Ovary (tissue), 9 donors: Measurements from ENCODE around the gene LARGE1. TPM values are rescaled to one million over a fixed set of nuclear protein-coding genes. Genes with fewer than 3 reads are reported as not detected.

ENCODE experiments used
- DNase-seq, 5 donors: peaks; one replicate each; pipeline ENCODE4 v3.0.0-alpha.2; 2019 to 2020
- H3K27ac ChIP-seq, 2 donors: fragments of 200-600 bp; one replicate each; pipeline versions ENCODE4 v1.5.1 to v1.8.0; 2019 to 2022
- H3K27me3 ChIP-seq: fragments of 200-600 bp; one replicate; pipeline ENCODE4 v1.8.0; 2022
- H3K36me3 ChIP-seq: fragments of 200-600 bp; sonication (generic); one replicate; pipeline ENCODE4 v1.5.1; 2019
- H3K4me1 ChIP-seq: one replicate; pipeline ENCODE4 v1.8.1; 2013; ENCODE audit warnings: mild to moderate bottlenecking, moderate library complexity; ENCODE audit not compliant: insufficient read depth
- H3K4me3 ChIP-seq: fragments of 200-600 bp; sonication (generic); one replicate; pipeline ENCODE4 v1.5.1; 2017
- H3K9me3 ChIP-seq, 2 donors: fragments of 200-600 bp in 1 of 2; sonication (generic) in 1 of 2; one replicate each; pipeline versions ENCODE4 v1.5.1 to v1.8.1; 2013 to 2019; ENCODE audit warnings: mild to moderate bottlenecking in 1 of 2, moderate library complexity in 1 of 2
- CTCF ChIP-seq, 3 donors: fragments of 450-650 bp in 2 of 3; fragments of 200-600 bp in 1 of 3; IDR thresholded peaks; one replicate each; pipeline versions ENCODE4 v1.5.1 to v1.8.0; 2016 to 2022; ENCODE audit warnings: antibody characterized with exemption in 3 of 3, mild to moderate bottlenecking in 1 of 3
- EP300 ChIP-seq: sonication (generic); formaldehyde crosslinking; IDR thresholded peaks from one replicate; pipeline ENCODE4 v1.6.1; 2017; ENCODE audit warnings: antibody characterized with exemption
- POLR2A ChIP-seq: fragments of 450-650 bp; IDR thresholded peaks from one replicate; pipeline ENCODE4 v1.6.1; 2017; ENCODE audit warnings: antibody characterized with exemption, mild to moderate bottlenecking, moderate library complexity
- WGBS, 3 donors: extraction: QIAGEN DNeasy Blood & Tissue Kit in 1 of 3; methylation state at CpG; one replicate each; pipeline versions ENCODE4 v1.1.5 to v1.1.7; 2013 to 2017; 5-methylcytosine and 5-hydroxymethylcytosine counted together
- intact Hi-C, 4 donors: fragments of 100-400 bp; cut with DNase I; formaldehyde crosslinking; loops; one replicate each; pipeline versions ENCODE4 v1.11.0 to v1.15.1; 2022 to 2023
- polyA plus RNA-seq, 2 donors: library from polyadenylated mRNA; stranded (reverse); fragments of 200-250 nt in 1 of 2; fragments of 350-450 nt in 1 of 2; fragmentation: Illumina TruSeq in 1 of 2; extraction: RNeasy Lipid Tissue Mini Kit (QIAGEN cat#74804) in 1 of 2; gene quantifications; one replicate each; pipeline ENCODE4 v1.2.3, GENCODE V29; 2013 to 2014
- total RNA-seq, 7 donors: library from RNA; depleted of rRNA in 2 of 7; stranded (reverse); fragments of >200 nt in 2 of 7; fragmentation: NEBNext Ultra II Directional in 3 of 7; extraction: Animal tissue kit (Norgen Biotek cat#: 25700) in 3 of 7; gene quantifications; one replicate each; pipeline versions ENCODE4 v1.1.0 to v1.2.4, GENCODE V29; 2016 to 2023
- donor health status: DM: no; HTN: no; CAD: no; lungs with moderate emphysema.
- donor health status: DM: no; HTN: no; CAD: no.
- donor health status: Bipolar disorder and iron deficiency.
- donor health status: DM: yes; HTN: yes; CAD: no.
- donor health status: DM: no; HTN: no; CAD: no.
- donor health status: DM: yes; HTN: yes; CAD: no.

LARGE1 gene
- total and polyA plus RNA-seq, 9 donors, result 13.4 to 67.6 (median 36.8) TPM

- H3K9me3 ChIP-seq, result no peaks in the 10 kb centered on the region
- no peak overlapping the region for H3K27ac ChIP-seq
- H3K36me3 ChIP-seq, result no peaks in the 10 kb centered on the region
- 88 to 92% (median 90%) methylated on average over 6 of the region's 6 CpGs for WGBS, 3 donors
- no peak overlapping the region for H3K4me3 ChIP-seq
- intact Hi-C loops, result no loop called here
- TF ChIP-seq CTCF (IDR thresholded peaks at IDR 0.05) (no peak), POLR2A (no peak), EP300 (no peak)
- no peaks in the 10 kb centered on the region for H3K27me3 ChIP-seq
- no peaks in the 10 kb centered on the region for H3K4me1 ChIP-seq
- no peak for DNase-seq
Observed at GRCh38 chr22:33883561-33883960, 36.7 kb downstream of the LARGE1 start.

GRCh38 chr22:33882991-33883390 lies 37.3 kb downstream of the LARGE1 start:
- H3K27ac ChIP-seq, result no peak overlapping the region
- no peaks in the 10 kb centered on the region for H3K4me1 ChIP-seq
- H3K4me3 ChIP-seq, result no peak overlapping the region
- DNase-seq, result no peak
- H3K36me3 ChIP-seq, result no peaks in the 10 kb centered on the region
- 89 to 95% (median 95%) methylated on average over 6 of the region's 6 CpGs for WGBS, 3 donors
- no peaks in the 10 kb centered on the region for H3K27me3 ChIP-seq
- no peaks in the 10 kb centered on the region for H3K9me3 ChIP-seq
- intact Hi-C loops, result no loop called here
- no peak for TF ChIP-seq EP300
- TF ChIP-seq POLR2A, result no peak
- no peak for TF ChIP-seq CTCF (IDR thresholded peaks at IDR 0.05)

- DNase-seq, result no peak
- TF ChIP-seq POLR2A, result no peak
- TF ChIP-seq EP300, result no peak
- no peak for TF ChIP-seq CTCF (IDR thresholded peaks at IDR 0.05)
- H3K36me3 ChIP-seq, result no peaks in the 10 kb centered on the region
- H3K4me3 ChIP-seq, result no peak overlapping the region
- WGBS, 3 donors, result 91 to 93% (median 92%) methylated on average over 11 of the region's 11 CpGs
- intact Hi-C loops, result no loop called here
- no peak overlapping the region for H3K27ac ChIP-seq
- no peaks in the 10 kb centered on the region for H3K4me1 ChIP-seq
- H3K9me3 ChIP-seq, result no peaks in the 10 kb centered on the region
- no peaks in the 10 kb centered on the region for H3K27me3 ChIP-seq
Observed at GRCh38 chr22:33880986-33881385, 39.3 kb downstream of the LARGE1 start.

- intact Hi-C loops, result no loop called here
- no peak for DNase-seq
- 90 to 94% (median 93%) methylated on average over 4 of the region's 4 CpGs for WGBS, 3 donors
- Histone ChIP-seq H3K4me1 (peaks cover 4% of the 10 kb centered on the region), H3K27ac (no peak overlapping the region), H3K4me3 (no peak overlapping the region), H3K27me3 (no peaks in the 10 kb centered on the region), H3K36me3 (no peaks in the 10 kb centered on the region), H3K9me3 (no peaks in the 10 kb centered on the region)
- TF ChIP-seq EP300, result no peak
- no peak for TF ChIP-seq CTCF (IDR thresholded peaks at IDR 0.05)
- no peak for TF ChIP-seq POLR2A
Observed at GRCh38 chr22:33879796-33880195, 40.5 kb downstream of the LARGE1 start.

GRCh38 chr22:33875316-33875715 lies 45.0 kb downstream of the LARGE1 start:
- H3K9me3 ChIP-seq, result no peaks in the 10 kb centered on the region
- 90 to 92% (median 91%) methylated on average over 6 of the region's 6 CpGs for WGBS, 3 donors
- H3K36me3 ChIP-seq, result no peaks in the 10 kb centered on the region
- H3K27me3 ChIP-seq, result no peaks in the 10 kb centered on the region
- peaks cover 9% of the 10 kb centered on the region for H3K4me1 ChIP-seq
- H3K4me3 ChIP-seq, result no peak overlapping the region
- intact Hi-C loops, result no loop called here
- no peak for DNase-seq
- TF ChIP-seq CTCF (IDR thresholded peaks at IDR 0.05), result no peak
- TF ChIP-seq EP300, result no peak
- TF ChIP-seq POLR2A, result no peak
- no peak overlapping the region for H3K27ac ChIP-seq
